ENCODE measurements around the gene MTFMT.
A peak's percentile ranks its signal among the peaks of the same experiment; 100 is the strongest.
"Not testable (repeated sequence)": the region's sequence is repeated elsewhere in the genome, so short reads cannot be mapped to it uniquely, and the experiment has no call there.

Gene MTFMT

DNA sequence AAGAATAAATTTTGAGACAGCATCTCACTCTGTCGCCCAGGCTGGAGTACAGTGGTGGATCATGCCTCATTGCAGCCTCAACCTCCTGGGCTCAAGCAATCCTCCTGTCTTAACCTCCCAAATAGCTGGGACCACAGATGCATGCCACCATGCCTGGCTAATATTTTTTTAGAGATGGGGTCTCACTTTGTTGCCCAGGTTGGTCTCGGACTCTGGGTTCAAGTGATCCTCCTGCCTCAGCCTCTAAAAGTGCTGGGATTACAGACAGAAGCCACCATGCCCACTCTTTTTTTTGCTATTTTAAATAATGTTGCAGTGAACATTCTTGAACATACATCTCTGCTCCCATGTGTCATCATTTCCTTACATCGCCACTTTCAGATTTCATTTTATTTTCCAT, 9.0 kb upstream of the MTFMT start:
- peaks cover 2% of the 10 kb centered on the region for H3K4me1 ChIP-seq (ENCODE audit: insufficient read depth, low read length)
- no peaks in the 10 kb centered on the region for H3K9me3 ChIP-seq (ENCODE audit: control insufficient read depth, insufficient read depth, low read length)
- H3K9ac ChIP-seq (ENCODE audit: low read depth, low read length), result no peak overlapping the region
- no peaks in the 10 kb centered on the region for H3K36me3 ChIP-seq (ENCODE audit: insufficient read depth, low read length)

- no peaks in the 10 kb centered on the region for H3K36me3 ChIP-seq (ENCODE audit: insufficient read depth, low read length)
- H3K9me3 ChIP-seq (ENCODE audit: control insufficient read depth, insufficient read depth, low read length), result no peaks in the 10 kb centered on the region
- peaks cover 6% of the 10 kb centered on the region for H3K4me1 ChIP-seq (ENCODE audit: insufficient read depth, low read length)
- no peak overlapping the region for H3K9ac ChIP-seq (ENCODE audit: low read depth, low read length)
Measured at GRCh38 chr15:65037309-65037708, 7.9 kb upstream of the MTFMT start.

DNA sequence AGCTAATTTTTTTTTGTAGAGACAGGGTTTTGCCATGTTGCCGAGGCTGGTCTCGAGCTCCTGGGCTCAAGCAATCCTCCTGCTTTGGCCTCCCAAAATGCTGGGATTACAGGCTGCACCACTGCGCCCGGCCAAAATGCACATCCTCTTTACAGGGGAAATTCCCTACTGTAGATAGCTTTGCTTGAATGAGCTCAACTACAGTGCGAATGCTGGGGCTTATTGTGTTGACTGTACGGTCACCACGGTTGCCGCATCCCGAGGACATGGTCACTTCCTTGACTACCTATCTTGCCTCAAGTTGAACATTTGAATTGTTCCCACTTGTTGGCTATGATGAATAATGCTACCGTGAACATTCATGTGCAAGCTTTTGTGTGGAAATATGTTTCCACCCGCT, 5.3 kb upstream of the MTFMT start:
- Histone ChIP-seq H3K9me3 (ENCODE audit: control insufficient read depth, insufficient read depth, low read length) (no peaks in the 10 kb centered on the region), H3K4me1 (ENCODE audit: insufficient read depth, low read length) (peaks cover 6% of the 10 kb centered on the region), H3K36me3 (ENCODE audit: insufficient read depth, low read length) (no peaks in the 10 kb centered on the region), H3K9ac (ENCODE audit: low read depth, low read length) (no peak overlapping the region)

DNA sequence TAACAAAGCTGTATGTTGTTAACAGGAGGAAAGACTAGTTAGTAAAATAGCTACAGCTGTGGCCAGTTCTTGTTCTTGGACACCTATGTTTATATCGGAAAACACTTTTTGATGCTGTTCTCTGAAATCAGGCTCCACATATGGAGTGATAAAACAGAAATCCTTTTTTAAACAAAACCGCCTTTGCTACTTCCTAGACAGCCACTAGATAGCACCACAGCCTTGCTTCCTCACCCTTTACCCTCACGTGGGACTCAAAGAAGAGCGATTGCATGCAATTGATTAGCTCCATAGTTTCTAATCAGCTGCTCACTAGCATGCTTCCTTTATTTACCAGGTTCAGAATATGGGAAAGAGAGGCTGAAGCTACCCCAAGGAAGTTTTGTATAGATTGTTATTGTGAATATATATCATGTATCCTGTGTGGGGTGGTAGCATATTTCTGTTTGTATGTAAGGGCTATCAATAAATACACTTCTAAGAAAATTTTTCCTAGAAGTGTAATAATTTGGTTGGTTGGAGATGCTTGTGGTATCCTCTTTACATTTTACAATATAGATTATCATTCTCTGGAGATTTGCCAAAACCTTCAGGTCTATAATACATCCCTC, 4.3 kb upstream of the MTFMT start:
- Histone ChIP-seq H3K9ac (ENCODE audit: low read depth, low read length) (no peak overlapping the region), H3K4me1 (ENCODE audit: insufficient read depth, low read length) (peaks cover 6% of the 10 kb centered on the region), H3K36me3 (ENCODE audit: insufficient read depth, low read length) (no peaks in the 10 kb centered on the region), H3K9me3 (ENCODE audit: control insufficient read depth, insufficient read depth, low read length) (no peaks in the 10 kb centered on the region)

- Histone ChIP-seq H3K9ac (ENCODE audit: low read depth, low read length) (no peak overlapping the region), H3K4me1 (ENCODE audit: insufficient read depth, low read length) (peaks cover 10% of the 10 kb centered on the region), H3K9me3 (ENCODE audit: control insufficient read depth, insufficient read depth, low read length) (no peaks in the 10 kb centered on the region), H3K36me3 (ENCODE audit: insufficient read depth, low read length) (no peaks in the 10 kb centered on the region)
Measured at GRCh38 chr15:65032801-65033537, 3.5 kb upstream of the MTFMT start.

GRCh38 chr15:65029736-65030208, 333 bp upstream of the MTFMT start:
- peaks cover 10% of the 10 kb centered on the region for H3K4me1 ChIP-seq (ENCODE audit: insufficient read depth, low read length)
- H3K36me3 ChIP-seq (ENCODE audit: insufficient read depth, low read length), result no peaks in the 10 kb centered on the region; the same call in 1 of the 2 replicates
- peak overlapping the region; percentile 83; the same call in 1 of the 2 replicates for H3K9ac ChIP-seq (ENCODE audit: low read depth, low read length)
- no peaks in the 10 kb centered on the region for H3K9me3 ChIP-seq (ENCODE audit: control insufficient read depth, insufficient read depth, low read length)

GRCh38 chr15:65028338-65028737, 1.1 kb downstream of the MTFMT start:
- Histone ChIP-seq H3K36me3 (ENCODE audit: insufficient read depth, low read length) (peaks cover 3% of the 10 kb centered on the region; the same call in 1 of the 2 replicates), H3K9me3 (ENCODE audit: control insufficient read depth, insufficient read depth, low read length) (no peaks in the 10 kb centered on the region), H3K4me1 (ENCODE audit: insufficient read depth, low read length) (peaks cover 7% of the 10 kb centered on the region), H3K9ac (ENCODE audit: low read depth, low read length) (peak overlapping the region; percentile 83; the same call in 1 of the 2 replicates)

DNA sequence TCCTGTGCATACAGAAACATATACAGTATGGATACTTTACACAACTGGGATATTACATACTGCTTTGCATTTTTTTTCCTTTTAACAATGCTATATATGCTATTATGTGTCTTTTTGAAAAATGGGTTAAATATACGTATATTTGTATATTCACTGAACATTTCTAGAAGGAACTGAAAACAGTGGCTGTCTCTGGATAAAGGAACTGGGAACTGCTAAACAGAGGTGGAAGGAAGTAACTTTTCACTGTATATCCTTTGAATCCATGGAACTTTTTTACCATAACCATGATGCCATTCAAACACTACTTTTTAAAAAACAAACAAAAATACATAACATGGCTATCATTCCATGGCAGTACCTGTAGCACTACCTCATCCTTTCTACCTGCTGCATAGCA, 1.8 kb downstream of the MTFMT start:
- no peak overlapping the region for H3K9ac ChIP-seq (ENCODE audit: low read depth, low read length)

GRCh38 chr15:65026756-65027155, 2.7 kb downstream of the MTFMT start:
- Histone ChIP-seq H3K4me1 (ENCODE audit: insufficient read depth, low read length) (0 out of 2 replicates have a peak, but pooled peaks cover 4% of the 10 kb centered on the region), H3K9me3 (ENCODE audit: control insufficient read depth, insufficient read depth, low read length) (no peaks in the 10 kb centered on the region), H3K36me3 (ENCODE audit: insufficient read depth, low read length) (peaks cover 3% of the 10 kb centered on the region; the same call in 1 of the 2 replicates), H3K9ac (ENCODE audit: low read depth, low read length) (no peak overlapping the region)

More for the DNA sequence above, 1.8 kb downstream of the MTFMT start:
- Histone ChIP-seq H3K9me3 (ENCODE audit: control insufficient read depth, insufficient read depth, low read length) (no peaks in the 10 kb centered on the region), H3K36me3 (ENCODE audit: insufficient read depth, low read length) (peaks cover 3% of the 10 kb centered on the region; the same call in 1 of the 2 replicates), H3K4me1 (ENCODE audit: insufficient read depth, low read length) (0 out of 2 replicates have a peak, but pooled peaks cover 4% of the 10 kb centered on the region)

- Histone ChIP-seq H3K36me3 (ENCODE audit: insufficient read depth, low read length) (peaks cover 5% of the 10 kb centered on the region; the same call in 1 of the 2 replicates), H3K9ac (ENCODE audit: low read depth, low read length) (no peak overlapping the region), H3K4me1 (ENCODE audit: insufficient read depth, low read length) (no peaks in the 10 kb centered on the region), H3K9me3 (ENCODE audit: control insufficient read depth, insufficient read depth, low read length) (no peaks in the 10 kb centered on the region)
Measured at GRCh38 chr15:65021488-65021887, 8.0 kb downstream of the MTFMT start.

DNA sequence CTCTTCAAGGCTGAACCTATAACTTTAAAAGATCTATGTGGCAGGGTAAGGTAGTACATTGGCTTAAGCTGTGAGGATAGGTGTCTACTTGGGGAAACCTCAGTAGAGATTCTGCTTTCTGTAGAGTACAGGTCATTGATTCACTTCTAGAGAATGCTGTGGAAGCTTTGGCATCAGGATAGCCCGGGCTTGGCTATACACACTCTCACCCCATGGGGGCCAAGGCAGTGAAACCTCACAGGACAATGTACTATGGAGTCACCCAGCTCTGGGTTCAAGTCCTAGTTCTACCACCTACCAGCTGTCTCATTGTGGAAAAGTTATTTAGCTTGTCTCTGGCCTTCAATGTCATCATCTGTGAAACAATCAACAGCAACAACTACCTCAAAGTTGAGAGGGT, 9.0 kb downstream of the MTFMT start:
- Histone ChIP-seq H3K4me1 (ENCODE audit: insufficient read depth, low read length) (no peaks in the 10 kb centered on the region), H3K36me3 (ENCODE audit: insufficient read depth, low read length) (peaks cover 9% of the 10 kb centered on the region), H3K9ac (ENCODE audit: low read depth, low read length) (no peak overlapping the region), H3K9me3 (ENCODE audit: control insufficient read depth, insufficient read depth, low read length) (no peaks in the 10 kb centered on the region)

GRCh38 chr15:65011198-65011597, 18.2 kb downstream of the MTFMT start:
- not testable (repeated sequence) for H3K4me1 ChIP-seq (ENCODE audit: insufficient read depth, low read length); H3K9ac ChIP-seq (ENCODE audit: low read depth, low read length); H3K9me3 ChIP-seq (ENCODE audit: control insufficient read depth, insufficient read depth, low read length)
- H3K36me3 ChIP-seq (ENCODE audit: insufficient read depth, low read length), result peaks cover 15% of the 10 kb centered on the region

- Histone ChIP-seq H3K36me3 (ENCODE audit: insufficient read depth, low read length) (peaks cover 13% of the 10 kb centered on the region), H3K4me1 (ENCODE audit: insufficient read depth, low read length) (no peaks in the 10 kb centered on the region), H3K9me3 (ENCODE audit: control insufficient read depth, insufficient read depth, low read length) (peaks cover 8% of the 10 kb centered on the region; the same call in 1 of the 2 replicates), H3K9ac (ENCODE audit: low read depth, low read length) (no peak overlapping the region)
Measured at GRCh38 chr15:65008983-65009382, 20.5 kb downstream of the MTFMT start.

DNA sequence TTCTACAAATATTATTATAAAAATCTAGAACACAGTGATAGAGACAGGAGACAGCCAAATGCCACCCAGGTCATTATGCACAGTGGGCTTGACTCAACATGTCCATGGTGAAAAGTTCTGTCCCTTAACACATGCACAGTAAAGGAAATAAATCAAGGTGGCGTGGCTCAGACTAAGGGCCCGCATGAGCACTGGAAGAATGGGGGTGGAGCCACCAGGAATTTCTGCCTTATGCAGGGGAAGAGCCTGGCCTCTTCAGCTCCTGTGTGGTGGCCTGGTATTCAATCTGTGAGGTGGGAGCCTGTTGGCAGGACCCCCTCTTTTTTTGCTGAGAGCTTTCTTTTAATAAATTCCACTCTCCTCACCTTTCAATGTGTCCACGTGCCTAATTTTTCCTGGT, 22.6 kb downstream of the MTFMT start:
- Histone ChIP-seq H3K36me3 (ENCODE audit: insufficient read depth, low read length) (peaks cover 3% of the 10 kb centered on the region; the same call in 1 of the 2 replicates), H3K4me1 (ENCODE audit: insufficient read depth, low read length) (no peaks in the 10 kb centered on the region), H3K9me3 (ENCODE audit: control insufficient read depth, insufficient read depth, low read length) (no peaks in the 10 kb centered on the region), H3K9ac (ENCODE audit: low read depth, low read length) (no peak overlapping the region)

DNA sequence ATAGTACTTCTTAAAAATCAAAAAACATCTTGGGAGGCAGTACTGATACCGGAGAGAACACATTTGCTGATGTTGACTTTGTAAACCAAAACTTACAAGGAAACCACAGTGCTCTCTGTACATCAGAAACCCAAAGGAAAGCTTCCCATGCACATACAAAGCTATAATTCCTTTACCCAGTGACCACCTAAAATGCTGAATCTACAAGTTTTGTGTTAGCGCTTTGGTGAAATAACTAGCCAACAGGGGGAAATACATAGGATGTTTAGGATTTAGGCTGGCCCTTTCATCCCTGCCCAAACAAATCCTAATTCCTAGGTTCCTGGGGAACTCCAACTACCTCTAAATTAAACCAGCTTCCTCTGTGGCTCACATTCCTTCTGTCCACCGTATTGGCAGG, 24.4 kb downstream of the MTFMT start:
- Histone ChIP-seq H3K9me3 (ENCODE audit: control insufficient read depth, insufficient read depth, low read length) (no peaks in the 10 kb centered on the region), H3K9ac (ENCODE audit: low read depth, low read length) (no peak overlapping the region), H3K4me1 (ENCODE audit: insufficient read depth, low read length) (no peaks in the 10 kb centered on the region), H3K36me3 (ENCODE audit: insufficient read depth, low read length) (peaks cover 3% of the 10 kb centered on the region; the same call in 1 of the 2 replicates)
